ES-I3 (cell line): ENCODE results near the gene SPATA3.
"Not testable (repeated sequence)": the region's sequence is repeated elsewhere in the genome, so short reads cannot be mapped to it uniquely, and the experiment has no call there.

ENCODE experiments used
- H3K36me3 ChIP-seq: 2 replicates; pipeline ENCODE4 v1.6.1; 2013; ENCODE audit warnings: mild to moderate bottlenecking, low read length, control low read depth, moderate library complexity; ENCODE audit not compliant: insufficient read depth
- H3K4me1 ChIP-seq: 2 replicates; pipeline ENCODE4 v1.6.1; 2013; ENCODE audit warnings: mild to moderate bottlenecking, control low read depth, low read length; ENCODE audit not compliant: insufficient read depth
- H3K9ac ChIP-seq: 2 replicates; pipeline ENCODE4 v1.6.1; 2013; ENCODE audit warnings: low read depth, mild to moderate bottlenecking, low read length, moderate library complexity
- H3K9me3 ChIP-seq: 2 replicates; pipeline ENCODE4 v1.6.1; 2013; ENCODE audit warnings: mild to moderate bottlenecking, low read length, moderate library complexity; ENCODE audit not compliant: control insufficient read depth, insufficient read depth

SPATA3 gene

DNA sequence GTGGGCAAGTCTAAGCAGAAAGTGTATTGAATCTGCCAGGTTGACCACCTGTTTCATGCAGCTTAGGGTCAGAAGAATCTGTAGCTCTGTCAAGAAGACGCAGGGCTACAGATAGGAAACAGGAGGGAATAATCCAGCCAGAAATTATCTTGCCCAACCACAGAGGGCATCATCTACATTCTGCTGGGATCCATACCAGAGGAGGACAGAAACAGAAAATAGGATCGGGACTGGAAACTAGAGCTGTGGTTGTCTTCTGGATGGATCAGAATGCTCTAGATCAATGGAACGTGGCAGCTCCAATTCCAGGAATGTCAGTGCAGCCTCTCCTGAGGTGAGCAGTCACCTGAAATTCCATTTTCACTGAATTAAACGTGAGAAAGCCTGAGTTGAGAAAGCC is 3.6 kb downstream of the SPATA3 start:
- H3K9ac ChIP-seq = no peak overlapping the region
- H3K9me3 ChIP-seq = no peaks in the 10 kb centered on the region; the same call in 1 of the 2 replicates
- H3K4me1 ChIP-seq = no peaks in the 10 kb centered on the region
- no peaks in the 10 kb centered on the region for H3K36me3 ChIP-seq

DNA sequence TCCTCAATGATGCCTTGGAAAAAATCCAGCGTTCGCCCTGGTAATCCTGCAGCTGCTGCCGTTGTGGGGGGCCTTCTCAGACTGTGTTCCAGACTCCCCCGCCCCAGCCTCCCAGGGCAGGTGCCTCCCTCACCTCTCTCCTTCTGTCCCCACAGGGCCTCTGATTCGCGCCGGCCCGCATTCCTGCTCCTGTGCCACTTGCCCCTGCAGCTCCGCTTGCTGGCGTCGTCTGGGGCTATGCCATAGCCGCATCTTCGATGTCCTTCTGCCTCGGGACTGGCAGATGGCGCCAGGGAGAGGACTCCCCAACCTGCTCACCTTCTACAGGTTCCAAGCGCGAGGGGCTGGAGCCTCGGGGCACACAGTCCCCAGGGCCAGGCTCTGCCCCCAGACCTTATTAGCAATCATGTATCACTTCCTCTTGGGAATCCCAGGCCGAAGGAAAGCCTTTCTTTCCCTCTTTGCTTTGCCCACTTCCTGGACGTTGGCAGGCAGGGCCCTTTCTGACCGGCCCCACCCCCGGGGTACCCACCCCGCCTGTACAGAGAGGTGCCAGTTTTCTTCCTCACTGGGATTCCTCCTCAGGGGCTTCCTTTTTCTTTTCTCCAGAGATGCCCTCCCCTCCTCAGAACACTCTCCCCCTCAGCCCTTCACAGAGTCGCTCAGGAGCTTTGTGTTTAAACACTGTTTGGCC is 4.4 kb downstream of the SPATA3 start:
- H3K9ac ChIP-seq = no peak overlapping the region
- no peaks in the 10 kb centered on the region; the same call in 1 of the 2 replicates for H3K9me3 ChIP-seq
- H3K4me1 ChIP-seq = no peaks in the 10 kb centered on the region
- no peaks in the 10 kb centered on the region for H3K36me3 ChIP-seq

DNA sequence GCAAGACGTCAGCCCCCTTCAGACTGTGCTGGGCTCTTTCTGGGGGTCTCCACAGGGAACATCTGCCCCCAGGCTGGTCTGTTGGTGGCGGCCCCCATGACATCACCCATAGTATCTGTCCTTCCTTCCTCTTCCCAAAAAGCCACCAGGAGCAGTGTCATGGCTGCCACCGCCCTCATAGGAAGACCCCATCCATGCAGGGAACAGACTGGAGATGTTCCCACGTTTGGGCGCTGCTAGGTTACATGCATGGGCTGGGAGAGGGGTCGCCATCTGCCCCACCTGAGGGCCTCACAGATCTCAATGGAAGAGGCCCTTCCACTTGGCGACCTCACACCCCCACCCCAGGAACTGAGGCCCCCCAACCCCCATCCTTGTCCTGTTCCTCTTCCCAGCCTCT is 5.1 kb downstream of the SPATA3 start:
- Histone ChIP-seq H3K36me3 (no peaks in the 10 kb centered on the region), H3K4me1 (no peaks in the 10 kb centered on the region), H3K9ac (no peak overlapping the region), H3K9me3 (no peaks in the 10 kb centered on the region; the same call in 1 of the 2 replicates)

DNA sequence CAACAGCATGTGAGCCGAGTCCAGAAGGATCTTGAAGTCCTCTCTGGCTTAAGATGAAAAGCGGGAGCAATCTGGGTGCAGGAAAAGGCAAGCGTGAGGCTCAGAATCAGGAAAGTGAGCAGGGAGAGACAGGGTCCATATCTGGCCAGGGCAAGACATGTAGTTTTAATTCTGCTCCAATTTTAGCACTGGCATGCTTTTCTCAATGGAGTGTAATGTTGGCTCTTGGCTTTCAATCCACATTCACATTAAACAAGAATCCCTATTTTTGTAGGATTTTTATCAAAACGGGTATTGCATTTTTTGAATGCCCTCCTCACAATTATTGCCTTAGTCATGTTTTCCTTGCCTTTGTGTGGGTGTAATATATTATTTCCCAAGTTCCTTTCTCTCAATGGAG is 6.0 kb downstream of the SPATA3 start:
- no peak overlapping the region for H3K9ac ChIP-seq
- H3K4me1 ChIP-seq = no peaks in the 10 kb centered on the region
- H3K36me3 ChIP-seq = no peaks in the 10 kb centered on the region
- no peaks in the 10 kb centered on the region for H3K9me3 ChIP-seq

DNA sequence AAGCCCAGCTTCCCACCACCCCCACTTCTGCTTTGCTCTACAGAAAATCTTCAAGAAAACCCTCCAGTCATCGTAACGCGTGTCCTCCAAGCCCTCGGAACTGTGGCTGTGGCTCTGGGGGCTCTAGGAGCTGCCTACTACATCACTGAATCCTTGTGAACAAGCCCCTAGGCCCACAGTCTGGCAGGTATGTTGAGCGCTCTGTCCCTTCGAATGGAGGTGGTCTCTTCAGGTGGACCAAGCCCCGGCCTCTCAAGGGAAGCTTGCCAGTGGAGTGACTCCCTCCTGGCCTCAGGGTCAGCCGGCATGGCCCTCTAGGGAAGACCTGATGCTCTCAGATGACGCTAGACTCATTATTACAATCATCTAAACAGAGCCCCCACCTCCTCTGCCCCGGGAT is 6.7 kb downstream of the SPATA3 start:
- Histone ChIP-seq H3K9ac (no peak overlapping the region), H3K9me3 (no peaks in the 10 kb centered on the region), H3K4me1 (no peaks in the 10 kb centered on the region)

DNA sequence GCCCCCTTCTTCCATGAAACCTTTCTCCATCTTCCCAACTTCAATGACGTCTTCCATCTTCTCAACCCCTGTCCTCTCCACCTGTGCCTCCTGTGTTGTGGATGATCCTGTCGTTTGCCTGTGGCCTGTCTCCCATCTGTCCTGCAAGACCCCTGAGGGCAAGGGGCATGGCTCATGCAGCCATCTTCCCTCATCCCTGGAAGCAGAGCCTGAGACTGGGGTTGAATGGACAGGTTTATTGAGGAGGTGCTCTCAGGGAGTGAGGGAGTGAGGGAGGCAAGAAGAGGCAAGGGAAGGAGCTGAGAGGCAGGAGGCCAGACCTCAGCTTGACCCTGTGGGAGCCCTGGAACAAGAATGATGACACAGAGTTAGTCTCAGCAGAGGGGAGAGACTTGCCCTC is 7.3 kb downstream of the SPATA3 start:
- H3K36me3 ChIP-seq = no peaks in the 10 kb centered on the region
- no peak overlapping the region for H3K9ac ChIP-seq
- no peaks in the 10 kb centered on the region for H3K9me3 ChIP-seq
- H3K4me1 ChIP-seq = no peaks in the 10 kb centered on the region

More for the DNA sequence above, 6.7 kb downstream of the SPATA3 start:
- no peaks in the 10 kb centered on the region for H3K36me3 ChIP-seq

DNA sequence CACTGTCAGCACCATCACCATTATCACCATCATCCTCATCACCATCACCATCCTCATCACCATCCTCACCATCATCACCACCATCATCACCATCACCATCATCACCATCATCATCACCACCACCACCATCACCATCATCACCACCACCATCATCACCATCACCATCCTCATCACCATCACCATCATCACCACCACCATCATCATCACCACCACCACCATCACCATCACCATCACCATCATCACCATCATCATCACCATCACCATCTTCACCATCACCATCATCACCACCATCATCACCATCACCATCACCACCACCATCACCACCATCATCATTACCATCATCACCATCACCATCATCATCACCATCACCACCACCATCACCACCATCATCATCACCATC is 9.0 kb downstream of the SPATA3 start:
- H3K9ac ChIP-seq, H3K36me3 ChIP-seq, H3K9me3 ChIP-seq, H3K4me1 ChIP-seq: not testable (repeated sequence)

DNA sequence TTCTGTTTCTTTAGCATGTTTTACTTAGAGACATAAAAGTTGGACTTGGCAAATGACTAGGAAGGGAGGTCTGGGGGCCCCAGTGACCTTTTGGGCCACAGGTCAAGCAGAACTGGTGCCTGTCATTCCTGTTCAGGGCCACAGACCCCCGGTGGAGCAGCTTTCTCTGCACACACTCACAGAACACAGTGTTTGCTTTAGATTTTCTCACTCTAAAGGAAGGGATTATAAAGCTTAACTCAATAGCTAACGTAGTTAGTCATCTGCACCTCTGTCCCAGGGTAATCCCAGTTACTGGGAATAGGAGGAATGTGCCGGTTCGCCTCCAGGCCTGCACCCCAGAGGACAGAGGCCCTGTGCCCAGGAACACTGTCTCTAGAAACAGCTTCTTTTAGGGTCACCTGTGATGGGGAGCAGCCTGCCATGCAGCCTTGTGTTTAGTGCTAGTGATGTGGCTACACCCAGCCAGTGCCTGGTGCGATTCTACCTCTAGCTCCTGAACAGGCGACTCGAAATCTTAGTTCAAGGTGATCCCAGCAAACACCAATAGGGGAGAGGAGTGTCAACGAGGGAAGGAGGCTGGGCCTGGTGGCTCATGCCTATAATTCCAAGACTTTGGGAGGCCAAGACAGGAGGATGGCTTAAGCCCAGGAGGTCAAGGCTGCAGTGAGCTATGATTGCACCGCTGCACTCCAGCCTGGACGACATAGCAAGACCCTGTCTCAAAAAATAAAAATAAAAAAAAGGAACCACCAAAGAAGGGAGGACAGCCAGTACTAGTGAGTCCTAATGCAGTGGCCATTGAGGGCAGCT is 11.6 kb downstream of the SPATA3 start:
- Histone ChIP-seq H3K9me3 (no peaks in the 10 kb centered on the region), H3K4me1 (no peaks in the 10 kb centered on the region), H3K36me3 (no peaks in the 10 kb centered on the region), H3K9ac (no peak overlapping the region)

DNA sequence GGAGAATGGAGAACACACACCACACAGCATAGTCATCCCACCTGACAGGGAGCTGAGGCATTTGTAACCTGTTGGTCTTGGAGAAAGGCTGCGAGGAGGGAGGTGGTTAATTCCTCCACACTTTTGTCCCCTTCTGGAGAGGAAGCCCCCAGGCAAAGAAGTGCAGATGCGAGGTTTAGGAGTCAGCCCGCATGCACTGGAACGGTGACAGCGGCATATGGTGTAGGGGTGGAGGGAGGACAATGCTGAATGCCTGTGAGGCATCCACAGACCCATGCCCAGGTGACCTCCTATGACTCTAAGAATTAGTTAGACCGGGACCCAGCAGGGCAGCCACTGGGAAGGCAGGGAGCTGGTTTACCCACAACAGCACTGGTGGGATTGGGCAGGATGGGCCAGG is 12.2 kb downstream of the SPATA3 start:
- Histone ChIP-seq H3K9me3 (no peaks in the 10 kb centered on the region; the same call in 1 of the 2 replicates), H3K4me1 (no peaks in the 10 kb centered on the region), H3K9ac (no peak overlapping the region), H3K36me3 (no peaks in the 10 kb centered on the region)

DNA sequence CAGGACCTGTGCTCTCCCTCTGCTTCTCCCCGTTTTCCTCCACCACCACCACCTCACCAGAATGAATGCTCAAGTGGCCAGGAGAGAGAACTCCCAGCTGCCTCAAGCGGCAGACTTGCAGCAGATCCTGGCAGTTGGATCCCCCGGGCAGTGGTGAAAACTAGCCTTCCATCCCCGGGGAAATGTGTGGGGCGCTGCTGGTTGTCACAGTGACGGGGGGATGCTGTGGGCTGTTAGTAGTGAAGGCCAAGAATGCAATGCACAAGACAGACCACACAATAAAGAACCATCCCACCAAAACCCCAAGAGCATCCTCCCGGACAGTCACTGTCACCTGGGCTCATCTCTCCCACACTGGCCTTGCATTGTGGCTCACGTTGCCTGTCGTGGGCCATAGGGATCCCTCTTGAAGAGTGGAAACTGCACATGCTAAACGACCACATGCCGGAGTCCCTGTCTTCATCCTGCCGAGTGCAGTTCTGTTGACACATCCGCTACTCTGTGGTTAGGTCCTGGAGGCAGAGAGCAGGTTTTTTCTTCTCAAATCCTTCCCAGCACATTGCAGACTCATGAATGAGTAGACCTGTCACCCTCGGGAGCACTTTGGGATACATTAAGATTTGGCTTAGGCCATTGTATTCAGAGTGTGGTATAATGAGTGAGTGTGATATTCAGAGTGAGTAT is 13.5 kb downstream of the SPATA3 start:
- H3K9ac ChIP-seq = no peak overlapping the region
- H3K9me3 ChIP-seq = no peaks in the 10 kb centered on the region; the same call in 1 of the 2 replicates
- no peaks in the 10 kb centered on the region for H3K4me1 ChIP-seq
- no peaks in the 10 kb centered on the region for H3K36me3 ChIP-seq

DNA sequence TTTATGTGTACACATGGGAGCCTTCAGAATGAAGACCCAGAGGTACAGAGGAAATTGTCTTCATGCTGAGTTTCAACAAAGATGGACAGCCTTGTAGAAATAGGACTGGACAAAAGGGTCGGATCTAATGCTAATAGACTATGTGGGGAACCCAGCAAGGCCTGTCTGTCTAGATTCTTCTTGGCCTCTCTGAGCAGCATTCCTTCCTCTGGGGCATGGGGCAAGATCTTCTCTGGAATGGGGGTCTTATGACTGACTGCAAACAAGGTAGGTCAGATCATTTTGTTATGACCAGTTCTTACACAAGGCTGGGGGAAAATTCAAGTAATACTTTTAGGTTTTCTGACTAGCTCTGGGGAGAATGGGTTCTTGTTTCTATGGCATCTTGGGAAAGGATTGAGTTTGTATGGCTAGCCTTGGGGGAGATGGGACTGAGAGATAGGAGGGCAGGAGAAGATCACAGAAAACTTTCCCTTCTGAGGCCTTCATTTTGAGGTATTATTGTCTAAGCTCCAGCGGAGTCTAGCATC is 14.3 kb downstream of the SPATA3 start:
- no peak overlapping the region for H3K9ac ChIP-seq
- no peaks in the 10 kb centered on the region; the same call in 1 of the 2 replicates for H3K9me3 ChIP-seq
- no peaks in the 10 kb centered on the region for H3K4me1 ChIP-seq
- H3K36me3 ChIP-seq = no peaks in the 10 kb centered on the region

DNA sequence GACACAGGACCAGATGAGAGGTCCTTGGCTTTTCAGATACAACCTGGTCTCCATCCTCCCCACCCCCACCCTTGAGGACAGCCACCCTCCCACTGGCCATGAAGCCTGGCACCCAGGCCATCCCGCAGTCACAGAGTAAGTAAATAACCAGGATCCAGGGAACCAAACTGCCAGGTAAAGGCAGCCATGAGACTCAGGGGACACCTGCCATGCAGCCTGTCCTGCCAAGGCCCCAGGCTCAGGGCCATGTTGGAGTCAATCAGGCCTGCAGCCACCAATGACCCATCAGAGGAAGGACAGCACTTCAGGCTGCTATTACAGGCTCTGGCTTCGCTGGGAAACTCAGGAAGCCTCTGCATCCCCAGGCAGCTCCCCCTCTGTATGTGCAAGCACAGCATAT is 15.6 kb downstream of the SPATA3 start:
- Histone ChIP-seq H3K9me3 (no peaks in the 10 kb centered on the region; the same call in 1 of the 2 replicates), H3K36me3 (no peaks in the 10 kb centered on the region), H3K4me1 (no peaks in the 10 kb centered on the region; the same call in 1 of the 2 replicates), H3K9ac (no peak overlapping the region)

DNA sequence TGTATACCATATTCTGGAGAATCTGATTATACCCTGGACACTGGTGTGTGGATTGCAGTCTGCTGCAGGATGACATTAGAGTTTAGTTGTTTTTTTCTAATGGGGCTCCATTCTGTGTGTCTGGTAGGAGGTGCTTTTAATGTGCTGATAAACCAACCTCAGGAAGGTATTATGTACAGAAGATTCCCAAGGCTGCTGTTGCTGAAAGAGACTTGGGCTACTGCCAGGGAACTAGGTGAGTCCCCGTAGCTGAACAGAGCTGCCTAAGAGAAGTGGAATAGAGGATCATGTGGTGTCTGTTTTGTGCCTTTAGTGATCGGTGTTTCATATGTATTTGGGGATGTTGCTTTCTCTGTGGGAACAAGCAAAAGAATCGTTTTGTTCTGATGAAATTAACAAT is 16.5 kb downstream of the SPATA3 start:
- Histone ChIP-seq H3K9me3 (no peaks in the 10 kb centered on the region; the same call in 1 of the 2 replicates), H3K9ac (no peak overlapping the region), H3K4me1 (no peaks in the 10 kb centered on the region; the same call in 1 of the 2 replicates), H3K36me3 (no peaks in the 10 kb centered on the region)

DNA sequence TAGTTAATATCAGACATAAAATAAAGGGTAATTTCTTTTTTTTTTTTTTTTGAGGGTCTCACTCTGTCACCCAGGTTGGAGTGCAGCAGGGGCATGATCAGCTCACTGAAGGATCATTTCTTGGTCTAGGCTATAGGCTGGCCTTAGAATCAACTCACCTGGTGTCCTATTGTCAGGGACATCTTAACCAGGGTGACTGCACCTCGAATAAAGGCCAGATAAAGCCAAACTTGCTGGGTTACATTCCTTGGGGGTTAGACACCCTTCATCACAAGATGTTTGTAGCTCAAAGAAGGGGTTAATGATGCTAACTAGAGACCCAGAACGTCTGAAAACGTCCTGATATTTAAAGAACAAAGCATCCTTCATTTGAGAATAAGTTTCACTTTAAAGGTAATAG is 17.9 kb downstream of the SPATA3 start:
- H3K4me1 ChIP-seq = no peaks in the 10 kb centered on the region; the same call in 1 of the 2 replicates
- H3K36me3 ChIP-seq = no peaks in the 10 kb centered on the region; the same call in 1 of the 2 replicates
- H3K9ac ChIP-seq = no peak overlapping the region
- H3K9me3 ChIP-seq = no peaks in the 10 kb centered on the region; the same call in 1 of the 2 replicates
